GM19452 (cell line): ENCODE measurements around the gene GPR146.
A peak's percentile ranks its signal among the peaks of the same experiment; 100 is the strongest.

Experiments
- ATAC-seq: cut with Tn5 transposase; IDR thresholded peaks from one replicate; pipeline ENCODE4 v1.9.1; 2021; ENCODE audit not compliant: unreplicated experiment

Gene GPR146

GRCh38 chr7:1090686-1091643 is 46.6 kb downstream of the GPR146 start:
- ATAC-seq, result no peak

GRCh38 chr7:1091644-1092027 is 47.3 kb downstream of the GPR146 start:
- ATAC-seq, result no peak

GRCh38 chr7:1092161-1092632 is 47.9 kb downstream of the GPR146 start:
- ATAC-seq, result no peak

GRCh38 chr7:1092806-1093501 is 48.6 kb downstream of the GPR146 start:
- no peak for ATAC-seq

- ATAC-seq, result no peak
Observed at GRCh38 chr7:1093502-1093843, 49.1 kb downstream of the GPR146 start.

GRCh38 chr7:1093916-1094508 is 49.7 kb downstream of the GPR146 start:
- no peak for ATAC-seq

DNA sequence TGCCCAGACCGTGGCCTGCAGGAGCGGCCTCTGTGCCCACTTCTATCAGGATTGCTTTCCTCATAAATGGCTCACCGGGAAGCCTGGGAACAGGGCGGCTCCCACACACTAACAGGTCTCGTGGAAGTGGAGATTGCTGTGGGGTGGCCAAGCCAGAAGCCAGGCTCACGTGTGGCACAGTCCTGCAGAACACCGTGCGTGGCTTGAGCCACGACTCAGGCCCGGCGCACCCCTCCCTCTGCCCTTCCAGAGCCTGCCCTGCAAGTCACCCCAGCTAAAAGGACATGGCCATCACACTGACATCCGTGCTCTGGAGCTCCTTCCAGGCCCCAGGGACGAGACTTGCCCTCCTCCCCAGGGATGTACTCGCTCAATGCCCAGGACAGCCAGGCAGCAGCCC is 50.5 kb downstream of the GPR146 start:
- ATAC-seq, result no peak

- ATAC-seq, result no peak
Observed at GRCh38 chr7:1095621-1096155, 51.3 kb downstream of the GPR146 start.

- ATAC-seq, result no peak
Observed at GRCh38 chr7:1096156-1097119, 52.1 kb downstream of the GPR146 start.

DNA sequence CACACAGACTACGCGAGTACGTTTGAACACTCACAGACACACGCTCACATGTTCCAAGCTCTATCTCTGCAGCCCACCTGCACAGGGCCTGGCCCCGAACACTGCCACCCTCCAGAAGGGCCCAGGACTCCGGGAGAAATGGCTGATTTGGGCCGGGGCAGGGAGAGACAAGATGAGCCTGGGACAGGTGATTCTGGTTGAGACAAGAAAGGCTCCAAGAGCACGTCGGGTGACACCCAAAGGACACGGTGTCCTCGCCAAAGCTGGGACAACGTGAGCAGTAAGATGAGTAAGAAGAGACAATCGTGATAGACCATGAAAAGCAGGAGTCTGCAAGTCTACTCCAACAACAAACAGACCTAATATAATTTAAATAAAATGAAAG is 52.8 kb downstream of the GPR146 start:
- no peak for ATAC-seq

DNA sequence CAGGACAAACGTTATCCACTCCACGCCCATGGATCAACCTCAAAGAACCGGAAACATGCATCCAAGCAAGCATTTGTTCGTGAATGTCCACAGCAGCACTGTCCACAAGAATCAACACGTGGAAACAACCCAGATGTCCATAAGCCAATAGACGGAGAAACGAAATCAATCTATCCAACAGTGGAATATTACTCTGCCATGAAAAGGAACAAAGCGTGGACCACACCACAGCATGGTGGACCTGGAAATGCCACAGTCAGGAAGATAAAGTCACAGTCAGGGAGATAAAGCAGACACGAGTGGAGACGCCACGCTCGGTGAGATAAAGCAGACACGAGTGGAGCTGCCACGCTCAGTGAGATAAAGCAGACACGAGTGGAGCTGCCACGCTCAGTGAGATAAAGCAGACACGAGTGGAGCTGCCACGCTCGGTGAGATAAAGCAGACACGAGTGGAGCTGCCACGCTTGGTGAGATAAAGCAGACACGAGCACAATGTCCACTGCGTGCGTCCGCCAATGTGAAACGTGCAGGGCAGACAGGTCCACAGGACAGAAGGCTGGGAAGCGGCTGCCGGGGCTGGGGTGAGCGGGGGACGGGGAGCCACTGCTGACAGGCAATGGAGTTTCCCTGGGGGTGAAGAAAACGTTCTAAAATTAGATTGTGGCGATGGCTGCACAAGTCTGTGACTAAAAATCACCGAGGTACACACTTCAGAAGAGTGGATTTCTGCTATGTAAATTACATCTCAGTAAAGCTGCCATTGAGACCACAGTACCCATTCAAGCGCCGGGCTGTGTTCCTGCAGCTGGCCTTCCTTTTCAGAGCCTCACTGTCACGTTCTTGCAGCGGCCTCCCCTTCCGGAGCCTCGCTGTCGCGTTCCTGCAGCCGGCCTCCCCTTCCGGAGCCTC is 54.2 kb downstream of the GPR146 start:
- no peak for ATAC-seq

DNA sequence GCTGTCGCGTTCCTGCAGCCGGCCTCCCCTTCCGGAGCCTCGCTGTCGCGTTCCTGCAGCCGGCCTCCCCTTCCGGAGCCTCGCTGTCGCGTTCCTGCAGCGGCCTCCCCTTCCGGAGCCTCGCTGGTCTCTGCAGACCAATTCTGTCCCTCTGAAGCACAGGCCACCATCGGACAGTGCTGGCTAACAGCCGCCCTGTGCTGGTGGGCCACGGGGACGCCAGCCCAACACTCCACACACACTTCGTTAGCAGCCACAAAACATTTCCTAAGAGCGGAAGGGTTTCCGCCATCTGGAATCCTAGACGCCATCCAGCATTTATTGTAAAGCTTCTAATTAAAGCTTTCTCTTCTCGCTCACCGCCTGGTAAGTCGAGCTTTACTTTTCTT is 54.8 kb downstream of the GPR146 start:
- ATAC-seq, result no peak

DNA sequence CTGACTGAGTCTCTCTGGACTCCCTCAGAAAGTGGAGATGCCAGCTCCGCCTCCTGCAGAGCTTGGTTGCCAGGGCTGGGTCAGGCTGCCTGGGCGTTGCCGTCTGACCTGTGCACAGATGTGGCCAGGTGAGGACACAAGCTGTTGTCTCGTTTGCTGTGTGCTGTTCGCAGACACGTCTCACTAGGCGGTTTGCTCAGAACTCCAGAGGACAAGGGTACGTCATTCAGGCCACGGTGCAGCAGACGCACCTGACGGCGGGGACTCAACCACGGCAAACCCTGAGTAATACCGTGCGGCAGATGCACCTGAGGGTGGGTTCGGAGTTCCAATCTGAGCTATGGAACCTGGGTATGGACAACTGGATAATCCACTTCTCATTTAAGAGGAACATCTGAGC is 55.3 kb downstream of the GPR146 start:
- no peak for ATAC-seq

DNA sequence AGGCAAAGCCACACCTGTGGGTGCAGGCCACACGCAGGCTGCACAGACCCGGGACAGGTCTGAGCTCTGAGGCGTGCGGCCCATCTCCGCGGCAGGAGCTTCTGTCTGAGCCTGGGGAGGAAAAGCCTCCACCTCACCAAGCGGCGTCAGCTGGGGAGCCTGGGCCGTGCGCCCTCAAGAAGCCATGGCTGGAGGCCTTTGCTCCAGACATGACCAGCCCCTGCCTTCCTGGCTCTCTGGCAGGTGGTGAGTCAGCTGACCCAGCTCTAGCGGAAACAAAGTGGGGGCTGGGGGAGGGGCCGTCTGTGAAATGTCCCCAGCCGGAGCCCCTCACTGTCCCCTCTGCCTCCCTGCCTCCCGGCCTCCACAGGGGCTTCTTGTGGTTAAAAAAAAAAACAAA is 56.0 kb downstream of the GPR146 start:
- no peak for ATAC-seq

- ATAC-seq, result no peak
Observed at GRCh38 chr7:1100834-1101562, 56.7 kb downstream of the GPR146 start.

DNA sequence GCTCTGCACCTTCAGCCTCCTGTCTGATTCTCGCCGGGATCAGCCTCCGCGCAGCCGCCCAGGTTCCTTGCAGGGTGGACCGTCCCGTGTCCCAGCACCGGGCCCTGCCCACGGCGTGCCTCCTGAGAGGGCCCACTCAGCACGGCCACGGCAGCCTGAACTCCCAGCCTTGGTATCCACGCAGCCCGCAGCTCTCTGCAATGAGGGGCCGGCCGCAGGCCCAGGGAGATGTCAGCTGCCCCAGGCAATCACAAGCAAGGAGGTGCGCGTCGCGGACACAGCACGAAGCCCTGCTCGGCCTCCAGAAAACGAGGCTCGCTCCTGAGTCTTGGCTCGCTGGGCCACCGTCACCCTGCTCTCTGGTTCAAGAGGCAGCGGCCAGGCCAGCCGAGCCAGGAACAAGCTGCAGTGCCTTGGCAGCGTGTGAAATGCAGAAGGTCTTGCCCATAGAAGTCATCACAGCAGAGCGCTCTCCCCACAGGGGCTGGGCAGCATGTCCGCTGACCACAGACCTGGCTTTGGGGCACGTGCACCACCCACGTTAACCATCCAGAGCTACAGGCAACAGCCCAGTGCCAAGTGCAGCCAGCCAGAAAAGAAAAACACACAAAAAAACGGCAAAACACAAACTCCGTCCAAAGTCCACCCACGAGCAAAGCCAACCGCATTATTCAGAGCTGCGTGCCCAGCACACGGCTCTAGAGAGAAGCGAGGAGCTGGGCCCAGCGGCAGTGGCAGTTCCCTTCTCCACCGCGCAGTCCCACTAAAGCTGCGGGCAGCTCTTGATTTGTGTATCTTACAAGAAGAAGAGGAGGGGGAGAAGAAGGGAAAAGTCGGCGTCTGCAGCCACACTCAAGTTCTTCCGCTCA is 57.5 kb downstream of the GPR146 start:
- ATAC-seq, result no peak

- peak; percentile 45 for ATAC-seq
Observed at GRCh38 chr7:1103009-1103788, 58.9 kb downstream of the GPR146 start.
